Measurements from ENCODE around the gene GEMIN5. TPM values are rescaled to one million over a fixed set of nuclear protein-coding genes. Genes with fewer than 3 reads are reported as not detected.

The GEMIN5 gene
- total and polyA plus RNA-seq, 2 of the 13 experiments (the other 11 are each of a cell fraction or from before 2014, with no cell fraction given): 6.6 to 28.6 TPM

- TF ChIP-seq NFAT5 (CRISPR knock-in tag; IDR thresholded peaks at IDR 0.05): no peak
- TF ChIP-seq ZNF225 (CRISPR knock-in tag; IDR thresholded peaks at IDR 0.05): peak; percentile 47
- TF ChIP-seq, protein P1, sequence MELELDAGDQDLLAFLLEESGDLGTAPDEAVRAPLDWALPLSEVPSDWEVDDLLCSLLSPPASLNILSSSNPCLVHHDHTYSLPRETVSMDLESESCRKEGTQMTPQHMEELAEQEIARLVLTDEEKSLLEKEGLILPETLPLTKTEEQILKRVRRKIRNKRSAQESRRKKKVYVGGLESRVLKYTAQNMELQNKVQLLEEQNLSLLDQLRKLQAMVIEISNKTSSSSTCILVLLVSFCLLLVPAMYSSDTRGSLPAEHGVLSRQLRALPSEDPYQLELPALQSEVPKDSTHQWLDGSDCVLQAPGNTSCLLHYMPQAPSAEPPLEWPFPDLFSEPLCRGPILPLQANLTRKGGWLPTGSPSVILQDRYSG (CRISPR knock-in tag; IDR thresholded peaks at IDR 0.05): no peak
- TF ChIP-seq ATAD3A (CRISPR knock-in tag; IDR thresholded peaks at IDR 0.05): no peak
- TF ChIP-seq TGIF2 (CRISPR knock-in tag; IDR thresholded peaks at IDR 0.05): no peak
- TF ChIP-seq ZNF121 (CRISPR knock-in tag; IDR thresholded peaks at IDR 0.05): peak; percentile 81; the same call in 1 of the 2 replicates
- TF ChIP-seq ZNF710 (CRISPR knock-in tag; IDR thresholded peaks at IDR 0.05; ENCODE audit: borderline replicate concordance): peak; percentile 25; the same call in 1 of the 2 replicates
- peak; percentile 68; the same call in 1 of the 2 replicates for TF ChIP-seq ZNF34 (CRISPR knock-in tag; IDR thresholded peaks at IDR 0.05; ENCODE audit: borderline replicate concordance)
- TF ChIP-seq ZNF224 (CRISPR knock-in tag; IDR thresholded peaks at IDR 0.05): no peak
- peak; percentile 44; the same call in 1 of the 2 replicates for TF ChIP-seq HCFC1 (IDR thresholded peaks at IDR 0.05; ENCODE audit: low read depth, low read length)
- no peak for TF ChIP-seq IRX3 (CRISPR knock-in tag; IDR thresholded peaks at IDR 0.05; ENCODE audit: borderline replicate concordance, low read depth)
- peak; percentile 88; the same call in 1 of the 2 replicates for TF ChIP-seq ZNF747 (CRISPR knock-in tag; IDR thresholded peaks at IDR 0.05; ENCODE audit: borderline replicate concordance)
- peak; percentile 10; the same call in 1 of the 2 replicates for TF ChIP-seq BCL6 (CRISPR knock-in tag; IDR thresholded peaks at IDR 0.05)
- 0 out of 2 replicates have a peak, but pooled peaks have one; percentile 21 for TF ChIP-seq ZNF296 (CRISPR knock-in tag; conservative IDR thresholded peaks at IDR 0.05)
- TF ChIP-seq, protein P2, sequence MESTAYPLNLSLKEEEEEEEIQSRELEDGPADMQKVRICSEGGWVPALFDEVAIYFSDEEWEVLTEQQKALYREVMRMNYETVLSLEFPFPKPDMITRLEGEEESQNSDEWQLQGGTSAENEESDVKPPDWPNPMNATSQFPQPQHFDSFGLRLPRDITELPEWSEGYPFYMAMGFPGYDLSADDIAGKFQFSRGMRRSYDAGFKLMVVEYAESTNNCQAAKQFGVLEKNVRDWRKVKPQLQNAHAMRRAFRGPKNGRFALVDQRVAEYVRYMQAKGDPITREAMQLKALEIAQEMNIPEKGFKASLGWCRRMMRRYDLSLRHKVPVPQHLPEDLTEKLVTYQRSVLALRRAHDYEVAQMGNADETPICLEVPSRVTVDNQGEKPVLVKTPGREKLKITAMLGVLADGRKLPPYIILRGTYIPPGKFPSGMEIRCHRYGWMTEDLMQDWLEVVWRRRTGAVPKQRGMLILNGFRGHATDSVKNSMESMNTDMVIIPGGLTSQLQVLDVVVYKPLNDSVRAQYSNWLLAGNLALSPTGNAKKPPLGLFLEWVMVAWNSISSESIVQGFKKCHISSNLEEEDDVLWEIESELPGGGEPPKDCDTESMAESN (CRISPR knock-in tag; conservative IDR thresholded peaks at IDR 0.05): peak; percentile 73; the same call in 1 of the 2 replicates
- peak; percentile 93 for TF ChIP-seq RBFOX2 (IDR thresholded peaks at IDR 0.05; ENCODE audit: low read depth, low read length)
Measured at GRCh38 chr5:154937718-154938466, at the start of gene GEMIN5 (continued).

All from HepG2 (cell line).